HG03103 (cell line): ENCODE data around the gene CHMP6.

Experiments
- ATAC-seq: cut with Tn5 transposase; IDR thresholded peaks from one replicate; pipeline ENCODE4 v1.9.1; 2021; ENCODE audit warnings: low read depth; ENCODE audit not compliant: unreplicated experiment

CHMP6 gene

GRCh38 chr17:80955671-80956280 is 35.9 kb upstream of the CHMP6 start:
- no peak for ATAC-seq

GRCh38 chr17:80956321-80957190 is 35.1 kb upstream of the CHMP6 start:
- no peak for ATAC-seq

GRCh38 chr17:80957461-80957941 is 34.1 kb upstream of the CHMP6 start:
- no peak for ATAC-seq

- ATAC-seq, result no peak
Observed at GRCh38 chr17:80959330-80960036, 32.2 kb upstream of the CHMP6 start.

DNA sequence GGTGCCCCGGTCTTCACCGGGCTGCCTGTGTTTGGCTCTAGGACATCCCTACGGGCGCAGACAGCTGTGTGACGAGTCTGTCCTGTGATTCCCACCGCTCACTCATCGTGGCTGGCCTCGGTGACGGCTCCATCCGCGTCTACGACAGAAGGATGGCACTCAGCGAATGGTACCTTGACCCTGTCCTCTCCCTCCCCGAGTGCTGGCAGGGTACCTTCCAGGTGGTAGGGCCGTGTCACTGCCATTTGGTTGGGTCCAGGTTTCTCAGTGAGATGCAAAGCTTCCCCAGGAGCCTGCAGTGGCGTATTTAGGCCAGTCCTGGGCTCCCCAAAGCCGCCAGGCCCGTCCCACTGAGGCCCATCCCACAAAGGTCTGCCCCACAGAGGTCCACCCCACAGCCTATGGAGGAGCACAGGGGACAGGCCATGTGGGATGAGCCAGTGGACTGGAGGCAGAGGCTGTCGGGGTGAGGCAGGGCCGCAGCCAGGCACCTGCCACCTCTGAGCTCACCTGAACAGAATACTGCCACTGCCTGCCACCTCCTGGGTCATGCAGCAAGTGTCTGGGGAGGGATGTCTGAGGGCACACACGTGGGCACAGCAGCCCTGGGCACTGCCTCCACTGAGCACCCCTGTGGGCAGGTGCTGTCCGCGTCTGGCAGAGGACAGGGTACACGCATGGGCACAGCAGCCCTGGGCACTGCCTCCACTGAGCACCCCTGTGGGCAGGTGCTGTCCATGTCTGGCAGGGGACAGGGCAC is 31.4 kb upstream of the CHMP6 start:
- ATAC-seq, result no peak

GRCh38 chr17:80960797-80961452 is 30.7 kb upstream of the CHMP6 start:
- ATAC-seq, result no peak

GRCh38 chr17:80961541-80962330 is 29.9 kb upstream of the CHMP6 start:
- no peak for ATAC-seq

GRCh38 chr17:80962356-80963329 is 29.0 kb upstream of the CHMP6 start:
- ATAC-seq, result no peak

- ATAC-seq, result no peak
Observed at GRCh38 chr17:80963812-80964543, 27.7 kb upstream of the CHMP6 start.

- no peak for ATAC-seq
Observed at GRCh38 chr17:80964544-80964856, 27.1 kb upstream of the CHMP6 start.

DNA sequence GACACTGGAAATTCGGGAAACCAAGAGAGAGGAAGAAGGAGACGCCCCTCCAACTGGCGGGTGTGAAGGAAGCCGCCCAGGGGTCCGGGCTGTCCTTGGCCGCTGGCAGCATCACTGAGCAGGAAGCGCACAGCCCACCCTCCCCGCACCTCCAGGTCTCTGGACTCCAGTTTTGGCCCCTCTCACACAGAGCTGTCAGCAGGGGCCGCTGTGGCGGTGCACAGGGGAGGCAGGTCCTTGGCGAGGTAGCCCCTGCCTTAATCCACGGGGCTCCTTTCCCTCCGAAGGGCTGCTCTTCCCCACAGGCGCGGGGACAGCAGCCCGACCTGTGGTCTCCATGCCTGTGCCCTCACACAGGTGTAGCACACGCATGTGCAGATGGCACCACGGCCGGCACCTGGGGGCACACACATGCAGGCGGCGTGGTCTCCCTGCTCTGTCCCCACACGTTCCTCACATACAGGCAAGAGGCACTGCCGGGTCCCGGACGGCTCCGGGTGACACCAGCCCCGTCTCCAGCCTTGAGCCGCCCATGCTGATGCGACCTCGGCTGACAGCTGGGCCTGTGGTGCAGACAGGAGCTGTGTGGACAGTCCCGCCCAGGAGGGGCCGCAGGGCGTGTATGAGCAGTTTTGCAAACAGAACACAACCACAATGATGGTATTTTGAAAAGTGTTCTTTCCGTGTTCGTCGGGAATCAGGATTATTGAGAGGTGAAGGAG is 26.6 kb upstream of the CHMP6 start:
- ATAC-seq, result no peak

DNA sequence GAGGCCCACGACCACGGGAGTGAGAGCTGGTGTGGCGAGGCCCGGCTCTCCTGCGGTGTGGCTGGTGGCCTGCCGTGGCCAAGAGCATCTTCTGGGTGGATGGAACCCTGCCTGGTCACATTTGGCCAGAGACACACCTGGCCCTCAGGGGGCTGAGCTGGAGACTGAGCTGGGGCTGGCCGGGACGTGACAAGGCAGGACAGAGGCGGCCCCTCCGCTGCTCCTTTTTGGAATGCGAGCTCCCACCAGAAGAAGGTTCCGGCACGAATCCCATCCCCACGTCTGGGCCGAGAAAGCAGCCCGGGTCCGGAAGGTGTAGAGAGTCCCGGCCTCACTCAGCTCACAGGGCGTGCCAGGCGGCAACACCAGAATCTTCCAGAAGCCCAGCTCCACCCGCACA is 26.0 kb upstream of the CHMP6 start:
- no peak for ATAC-seq

DNA sequence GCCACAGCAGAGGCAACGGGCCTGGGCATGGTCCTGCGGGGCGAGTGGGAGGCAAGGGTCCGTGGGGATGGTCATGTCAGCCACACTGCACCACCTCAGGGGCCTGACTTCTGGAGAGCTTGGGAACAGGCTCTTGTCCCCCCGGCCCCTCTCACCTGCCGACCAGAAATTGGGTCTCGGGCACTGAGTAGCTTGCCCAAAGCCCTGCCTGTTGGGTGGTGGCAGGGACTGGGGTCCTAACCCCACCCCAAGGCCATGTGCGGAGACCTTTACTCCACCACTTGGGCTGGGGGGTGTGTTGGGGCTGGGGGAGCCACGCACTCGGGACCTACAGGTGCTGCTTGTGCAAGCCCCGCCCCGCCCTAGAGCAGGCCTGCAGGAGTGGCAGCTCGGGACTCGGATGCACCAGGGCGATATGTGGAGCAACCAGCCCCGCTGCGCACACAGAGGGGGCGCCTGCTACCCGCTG is 24.2 kb upstream of the CHMP6 start:
- no peak for ATAC-seq

DNA sequence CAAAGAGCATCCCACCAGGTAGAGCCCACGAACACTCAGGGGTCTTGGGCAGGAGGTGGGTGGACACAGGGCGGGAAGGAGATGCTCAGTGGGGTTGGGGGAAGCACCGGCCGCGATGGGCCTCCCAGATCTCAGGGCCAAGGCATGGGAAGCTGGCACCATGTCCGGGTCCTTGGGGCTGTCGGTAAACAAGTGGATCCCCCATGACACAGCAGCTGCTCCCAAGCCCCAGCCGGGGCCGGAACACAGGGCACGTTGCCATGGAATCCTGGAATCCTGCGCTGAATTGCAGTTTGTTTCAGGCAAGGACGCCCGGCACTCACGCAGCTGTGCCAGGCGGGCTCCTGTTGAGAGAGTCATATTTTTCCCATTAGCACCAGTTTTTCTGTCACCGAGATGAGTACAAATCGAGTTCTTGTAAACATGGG is 23.0 kb upstream of the CHMP6 start:
- no peak for ATAC-seq

DNA sequence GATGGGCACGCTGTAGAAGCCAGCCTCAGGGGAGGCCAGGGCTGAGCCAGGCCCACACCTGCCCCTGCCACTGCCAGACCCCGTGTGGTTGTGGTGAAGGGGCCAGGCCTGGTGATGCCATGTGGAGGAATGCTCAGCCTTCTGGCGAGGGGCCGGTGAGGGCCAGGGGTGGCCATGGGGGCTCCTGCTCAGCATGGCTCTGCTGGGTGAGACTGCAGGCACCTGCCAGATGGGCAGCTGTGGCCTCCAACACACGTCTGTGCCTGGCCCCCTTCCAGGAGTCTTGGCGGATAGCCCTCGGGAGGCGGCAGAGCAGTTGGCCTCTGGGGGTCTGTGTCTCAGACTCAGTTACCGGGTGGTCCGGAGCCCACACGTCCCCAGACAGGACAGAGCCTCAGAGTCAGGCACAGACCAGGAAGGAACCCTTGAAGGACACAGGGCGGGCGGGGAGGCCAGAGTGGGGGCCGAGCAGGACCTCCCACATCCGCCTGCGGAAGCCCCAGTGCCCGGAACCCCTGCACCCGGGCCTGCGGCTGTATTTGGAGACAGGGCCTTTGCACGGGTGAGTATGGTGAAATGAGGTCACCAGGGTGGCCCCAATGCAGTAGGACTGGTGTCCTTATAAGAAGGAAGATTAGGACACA is 22.5 kb upstream of the CHMP6 start:
- ATAC-seq, result no peak

GRCh38 chr17:80969674-80970043 is 22.0 kb upstream of the CHMP6 start:
- no peak for ATAC-seq
